Pancreas (tissue), 10 donors: Measurements from ENCODE around the gene RETREG2. TPM values are rescaled to one million over a fixed set of nuclear protein-coding genes. Genes with fewer than 3 reads are reported as not detected.

Experiments
- ATAC-seq, 4 donors: fragments of 200-7000 bp; cut with Tn5 transposase; one replicate each; pipeline versions ENCODE4 v1.8.0 to v1.9.1; 2020; ENCODE audit warnings: mild to moderate bottlenecking in 4 of 4, moderate library complexity in 4 of 4
- DNase-seq, 6 donors: peaks; one replicate each; pipeline ENCODE4 v3.0.0-alpha.2; 2020
- FAIRE-seq: peaks from 2 replicates; lab custom pipeline; 2012; peaks lifted over from hg19 to GRCh38; lab: Jason Lieb, UNC
- H3K27ac ChIP-seq, 4 donors: fragments of 200-600 bp; sonication (generic); 1 replicate in 3 of 4; 2 replicates in 1 of 4; pipeline versions ENCODE4 v1.5.0 to v1.8.0; 2020
- H3K27me3 ChIP-seq, 4 donors: fragments of 200-600 bp; one replicate each; pipeline ENCODE4 v1.8.0; 2021
- H3K36me3 ChIP-seq, 3 donors: fragments of 200-600 bp; sonication (generic) in 1 of 3; one replicate each; pipeline versions ENCODE4 v1.5.0 to v1.8.0; 2020 to 2021
- H3K4me1 ChIP-seq, 3 donors: fragments of 200-600 bp; one replicate each; pipeline ENCODE4 v1.8.0; 2021
- H3K4me3 ChIP-seq, 4 donors: fragments of 200-600 bp; sonication (generic) in 2 of 4; one replicate each; pipeline versions ENCODE4 v1.5.0 to v1.8.0; 2020 to 2021
- H3K9me3 ChIP-seq, 4 donors: fragments of 200-600 bp; one replicate each; pipeline ENCODE4 v1.8.0; 2021
- CTCF ChIP-seq, 4 donors: fragments of 200-600 bp; sonication (generic) in 3 of 4; IDR thresholded peaks; one replicate each; pipeline versions ENCODE4 v1.5.0 to v1.8.0; 2021; ENCODE audit warnings: antibody characterized with exemption in 4 of 4
- WGBS, 2 donors: extraction: QIAGEN DNeasy Blood & Tissue Kit; methylation state at CpG; one replicate each; pipeline ENCODE4 v1.1.7; 2013; 5-methylcytosine and 5-hydroxymethylcytosine counted together
- intact Hi-C, 3 donors: fragments of 100-400 bp; cut with DNase I; formaldehyde crosslinking; loops; one replicate each; pipeline versions ENCODE4 v1.11.1 to v1.14.2; 2022
- polyA plus RNA-seq, 2 donors: library from polyadenylated mRNA; stranded (reverse); fragments of 200-250 nt; gene quantifications; one replicate each; pipeline ENCODE4 v1.2.3, GENCODE V29; 2013
- total RNA-seq, 6 donors: library from RNA; stranded (reverse); fragmentation: NEBNext Ultra II Directional in 4 of 6; extraction: Animal tissue kit (Norgen Biotek cat#: 25700) in 4 of 6; gene quantifications; one replicate each; pipeline versions ENCODE4 v1.2.1 to v1.2.4, GENCODE V29; 2021 to 2023
- donor health status: healthy with polysubstance abuse.
- donor health status: DM: no; HTN: no; CAD: no; lungs with moderate emphysema.
- donor health status: DM: no; HTN: no; CAD: no.
- donor health status: control.
- donor health status: control.
- donor health status: Bipolar disorder and iron deficiency.
- donor health status: DM: yes; HTN: yes; CAD: no.
- donor health status: DM: no; HTN: no; CAD: no.
- donor health status: DM: no; HTN: no; CAD: no.
- donor health status: DM: yes; HTN: yes; CAD: no.

The RETREG2 gene
- total and polyA plus RNA-seq, 8 donors, result 31.6 to 59.4 (median 46.2) TPM

- Histone ChIP-seq H3K27ac (peak overlapping the region in 2 of 4 donors; percentile 83 to 94), H3K36me3 (peaks cover 0 to 6% (median 0%) of the 10 kb centered on the region in 3 donors), H3K27me3 (no peaks in the 10 kb centered on the region), H3K4me3 (peak overlapping the region; percentile 40 to 61 (median 54)), H3K4me1 (peaks cover 0 to 4% (median 0%) of the 10 kb centered on the region in 3 donors), H3K9me3 (no peaks in the 10 kb centered on the region)
- ATAC-seq (no peak), FAIRE-seq (no peak), DNase-seq (no peak)
- 3 to 5% methylated on average over 18 of the region's 18 CpGs for WGBS, 2 donors
- intact Hi-C loops, result loop anchor here in 2 of 3 donors (10.0 kb wide), 3 partner anchors 105 to 145 kb away; partner anchors contain the start of gene PTPRN (in 1 of the 2)
- no peak for TF ChIP-seq CTCF (IDR thresholded peaks at IDR 0.05)
Measured at GRCh38 chr2:219159771-219160185, 18.3 kb upstream of the RETREG2 start.

GRCh38 chr2:219160186-219161017 lies 17.7 kb upstream of the RETREG2 start, which contains the start of gene NHEJ1:
Gene NHEJ1, minus strand, starts transcription at chr2:219160815. Its CDS starts 2,453 bp downstream, at chr2:219158362.
- Histone ChIP-seq H3K9me3 (no peaks in the 10 kb centered on the region), H3K36me3 (peaks cover 0 to 6% (median 0%) of the 10 kb centered on the region in 3 donors), H3K27ac (peak within 1 kb of the TSS; percentile 83 to 94 (median 84)), H3K4me3 (peak within 1 kb of the TSS; percentile 40 to 61 (median 54)), H3K27me3 (no peaks in the 10 kb centered on the region), H3K4me1 (peaks cover 0 to 4% (median 0%) of the 10 kb centered on the region in 3 donors)
- intact Hi-C loops, result loop anchor here in 1 of 3 donors (10.0 kb wide), 1 partner anchor 144 kb away; the partner anchor contains the start of gene PTPRN
- DNase-seq (peak; percentile 94 to 98 (median 98)), FAIRE-seq (no peak), ATAC-seq (peak; percentile 94 to 98 (median 94))
- WGBS, 2 donors, result 0 to 1% methylated on average over 64 to 70 of the region's 70 CpGs
- peak; percentile 97 to 99 (median 98) for TF ChIP-seq CTCF (IDR thresholded peaks at IDR 0.05)

- Histone ChIP-seq H3K27me3 (no peaks in the 10 kb centered on the region), H3K4me1 (peaks cover 0 to 4% (median 0%) of the 10 kb centered on the region in 3 donors), H3K4me3 (peak overlapping the region in 2 of 4 donors; percentile 53 to 55), H3K27ac (peak overlapping the region in 3 of 4 donors; percentile 83 to 94 (median 86)), H3K9me3 (no peaks in the 10 kb centered on the region), H3K36me3 (peaks cover 0 to 6% (median 0%) of the 10 kb centered on the region in 3 donors)
- DNase-seq (no peak), ATAC-seq (no peak), FAIRE-seq (no peak)
- 60 to 72% methylated on average over 4 of the region's 4 CpGs for WGBS, 2 donors
- TF ChIP-seq CTCF (IDR thresholded peaks at IDR 0.05), result no peak
- intact Hi-C loops, result loop anchor here in 1 of 3 donors (10.0 kb wide), 1 partner anchor 144 kb away; the partner anchor contains the start of gene PTPRN
Measured at GRCh38 chr2:219161097-219161496, 17.0 kb upstream of the RETREG2 start.

- ATAC-seq, result no peak
- H3K4me3 ChIP-seq, result no peak overlapping the region
- intact Hi-C loops, result loop anchor here in 1 of 3 donors (10.0 kb wide), 1 partner anchor 142 kb away; the partner anchor contains the start of gene PTPRN
- no peaks in the 10 kb centered on the region for H3K36me3 ChIP-seq
- no peak for DNase-seq
- no peak overlapping the region for H3K27ac ChIP-seq
- 82 to 89% methylated on average over 6 of the region's 6 CpGs for WGBS, 2 donors
- peaks cover 0 to 4% (median 0%) of the 10 kb centered on the region in 3 donors for H3K4me1 ChIP-seq
- H3K27me3 ChIP-seq, result no peaks in the 10 kb centered on the region
- FAIRE-seq, result no peak
- no peak for TF ChIP-seq CTCF (IDR thresholded peaks at IDR 0.05)
- no peaks in the 10 kb centered on the region for H3K9me3 ChIP-seq
Measured at GRCh38 chr2:219163156-219163555, 14.9 kb upstream of the RETREG2 start.
